ENCODE results near the gene E2F4. TPM values are rescaled to one million over a fixed set of nuclear protein-coding genes. Genes with fewer than 3 reads are reported as not detected.

The E2F4 gene
- total and polyA plus RNA-seq, 2 of the 13 experiments (the other 11 are each of a cell fraction or from before 2014, with no cell fraction given): 84.8 to 91.2 TPM

DNA sequence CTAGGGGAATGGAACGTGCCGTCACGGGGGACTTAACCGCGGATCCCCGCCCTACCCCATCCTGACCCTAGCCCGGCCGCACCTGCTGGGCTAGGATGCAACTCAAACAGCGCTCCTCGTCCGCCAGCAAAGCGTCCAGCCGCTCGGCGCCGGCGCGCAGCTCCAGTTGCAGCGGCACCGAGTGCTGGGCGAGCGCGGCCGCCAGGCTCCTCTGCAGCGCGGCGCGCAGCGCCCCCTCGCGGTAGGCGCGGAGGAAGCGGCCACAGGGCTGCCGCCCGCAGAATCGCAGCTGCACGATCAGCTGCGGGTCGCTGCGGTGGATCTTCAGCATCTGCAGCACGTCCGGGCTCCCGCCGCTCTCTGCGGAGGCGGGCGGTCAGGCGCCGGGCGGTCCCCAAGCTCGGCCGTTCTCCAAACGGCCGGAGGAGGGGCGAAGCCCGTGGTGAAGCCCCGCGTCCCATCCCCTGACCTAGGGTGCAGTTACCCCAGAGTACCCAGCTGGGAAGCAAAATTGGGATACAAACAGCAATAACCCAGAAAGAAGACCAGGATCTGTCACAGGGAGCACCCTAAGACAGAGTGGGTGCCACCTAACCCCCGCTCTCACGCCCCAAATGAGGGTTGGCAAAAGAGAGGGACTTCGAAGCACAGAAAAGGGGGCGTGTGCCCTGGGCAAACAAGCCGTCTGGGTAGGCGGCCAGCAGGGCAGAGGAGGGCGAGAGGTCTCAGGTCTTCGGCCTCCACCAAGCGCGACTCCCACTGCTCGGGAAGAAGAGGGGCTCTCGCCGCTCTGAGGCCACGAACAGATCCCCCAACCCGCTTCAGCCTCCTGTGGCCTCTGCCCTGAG lies 36.4 kb upstream of the E2F4 start:
- no peaks in the 10 kb centered on the region for H3K9me3 ChIP-seq (ENCODE audit: low read length)
- H3K4me3 ChIP-seq (replicated peaks in 1 of 3; ENCODE audit: insufficient read depth in 1 of 3, low read depth in 2 of 3, low read length in 3 of 3): peak overlapping the region; percentile 18 to 64 (median 27); a peak in 4 of 6 replicates
- no TSS peak for BruUV-seq (replicated peaks)
- peak; percentile 67 for ATAC-seq
- DNase-seq (ENCODE audit: low spot score): peak; percentile 57
- ChIA-PET CTCF (ENCODE audit: low intra/inter-chr PET ratio, low total read pairs) (interaction anchor here (0.6 to 2.4 kb wide), 7 partner anchors 30 to 178 kb away, joined by 3 to 28 read pairs (median 3); partner anchors contain the start of gene PHAF1), POLR2A (interaction anchor here (0.8 to 1.8 kb wide), 12 partner anchors 15 to 142 kb away, joined by 3 to 21 read pairs (median 4); partner anchors contain the start of genes CBFB, NOL3 and PHAF1)
- H3K4me2 ChIP-seq (ENCODE audit: low read depth, low read length): peak overlapping the region; percentile 59
- H2AFZ ChIP-seq (ENCODE audit: low read length): no peak overlapping the region
- no peaks in the 10 kb centered on the region for H3K79me2 ChIP-seq (ENCODE audit: insufficient read depth, low read length)
- peaks cover 48% of the 10 kb centered on the region for H3K4me1 ChIP-seq (ENCODE audit: insufficient read depth, low read length)
- no peak for FAIRE-seq
- no peak overlapping the region for H3K9ac ChIP-seq (ENCODE audit: insufficient read depth, low read depth, low read length)
- intact Hi-C loops (cut with micrococcal nuclease; ENCODE audit: unreplicated experiment) (loop anchor here (1.0 to 10.0 kb wide), 5 partner anchors 45 to 261 kb away; no protein-coding TSS in a partner anchor), in situ Hi-C loops (cut with HindIII; ENCODE audit: extremely low pct_ligation_motif_present, low pct_unique_long_range_greater_than_20kb) (loop anchor here (5.0 kb wide), 2 partner anchors 138 to 178 kb away; no protein-coding TSS in a partner anchor)
- no peaks in the 10 kb centered on the region for H4K20me1 ChIP-seq (ENCODE audit: insufficient read depth, low read length)
- no peaks in the 10 kb centered on the region for H3K36me3 ChIP-seq (replicated peaks in 1 of 2; ENCODE audit: control insufficient read depth in 1 of 2, insufficient read depth in 2 of 2, low read length in 2 of 2)
- peaks cover 4% of the 10 kb centered on the region in 2 experiments; a peak in 2 of 5 replicates for H3K27me3 ChIP-seq (ENCODE audit: control insufficient read depth in 1 of 2, insufficient read depth in 2 of 2, low read length in 2 of 2)
- 6% methylated on average over 40 of the region's 74 CpGs for WGBS (ENCODE audit: low lambda C conversion rate)
- no peak overlapping the region for H3K27ac ChIP-seq (ENCODE audit: extremely low read length, insufficient read depth, low read length)
- TF ChIP-seq TBL1XR1 (IDR thresholded peaks at IDR 0.05; ENCODE audit: borderline replicate concordance, low read length, partially characterized antibody) (peak; percentile 25), ZNF354B (CRISPR knock-in tag; IDR thresholded peaks at IDR 0.05) (no peak), ZNF589 (CRISPR knock-in tag; conservative IDR thresholded peaks at IDR 0.05) (no peak), ZSCAN30 (CRISPR knock-in tag; IDR thresholded peaks at IDR 0.05) (no peak), ZNF709 (CRISPR knock-in tag; IDR thresholded peaks at IDR 0.05) (peak; percentile 64; the same call in 1 of the 2 replicates), ZNF550 (CRISPR knock-in tag; IDR thresholded peaks at IDR 0.05; ENCODE audit: borderline replicate concordance) (no peak), KLF6 (CRISPR knock-in tag; IDR thresholded peaks at IDR 0.05) (0 out of 2 replicates have a peak, but pooled peaks have one; percentile 33), NAIF1 (CRISPR knock-in tag; IDR thresholded peaks at IDR 0.05; ENCODE audit: borderline replicate concordance) (no peak), RAD21 (CRISPR knock-in tag; IDR thresholded peaks at IDR 0.05) (peak; percentile 100), ZNF749 (CRISPR knock-in tag; IDR thresholded peaks at IDR 0.05; ENCODE audit: borderline replicate concordance) (peak; percentile 32; the same call in 1 of the 2 replicates), RAD51 (IDR thresholded peaks at IDR 0.05; ENCODE audit: borderline replicate concordance) (no peak), ZMYM2 (CRISPR knock-in tag; IDR thresholded peaks at IDR 0.05) (no peak), ARID2 (CRISPR knock-in tag; IDR thresholded peaks at IDR 0.05; ENCODE audit: borderline replicate concordance) (no peak), ZNF512 (CRISPR knock-in tag; IDR thresholded peaks at IDR 0.05) (no peak), BCL6 (CRISPR knock-in tag; IDR thresholded peaks at IDR 0.05) (no peak; the same call in 1 of the 2 replicates), ZBTB33 (CRISPR knock-in tag; IDR thresholded peaks at IDR 0.05) (peak; percentile 49; the same call in 1 of the 2 replicates), RBM39 (IDR thresholded peaks at IDR 0.05; ENCODE audit: low read depth, low read length, poor library complexity, severe bottlenecking) (no peak), HNF4A (CRISPR knock-in tag; IDR thresholded peaks at IDR 0.05) (no peak)
- TF ChIP-seq, protein P1, sequence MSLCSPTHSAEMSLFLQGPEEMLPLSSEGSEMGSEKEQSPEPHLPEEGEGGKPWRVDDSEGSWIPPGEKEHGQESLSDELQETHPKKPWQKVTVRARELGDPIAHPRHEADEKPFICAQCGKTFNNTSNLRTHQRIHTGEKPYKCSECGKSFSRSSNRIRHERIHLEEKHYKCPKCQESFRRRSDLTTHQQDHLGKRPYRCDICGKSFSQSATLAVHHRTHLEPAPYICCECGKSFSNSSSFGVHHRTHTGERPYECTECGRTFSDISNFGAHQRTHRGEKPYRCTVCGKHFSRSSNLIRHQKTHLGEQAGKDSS (CRISPR knock-in tag; IDR thresholded peaks at IDR 0.05; ENCODE audit: borderline replicate concordance, low read depth): peak; percentile 87
